Stimulated activated CD8-positive, alpha-beta memory T cell treated with anti-CD3 and anti-CD28 coated beads, Interleukin-4, amount 100 ng/mL, for 4 hours (primary cell): ENCODE measurements around the gene TREH.
"Not testable (repeated sequence)": the region's sequence is repeated elsewhere in the genome, so short reads cannot be mapped to it uniquely, and the experiment has no call there.

Source experiments
- DNase-seq, 2 donors: peaks; one replicate each; pipeline ENCODE4 v3.0.0-alpha.2; 2020; ENCODE audit warnings: low read depth in 2 of 2, low spot score in 1 of 2

Gene TREH, protein sequence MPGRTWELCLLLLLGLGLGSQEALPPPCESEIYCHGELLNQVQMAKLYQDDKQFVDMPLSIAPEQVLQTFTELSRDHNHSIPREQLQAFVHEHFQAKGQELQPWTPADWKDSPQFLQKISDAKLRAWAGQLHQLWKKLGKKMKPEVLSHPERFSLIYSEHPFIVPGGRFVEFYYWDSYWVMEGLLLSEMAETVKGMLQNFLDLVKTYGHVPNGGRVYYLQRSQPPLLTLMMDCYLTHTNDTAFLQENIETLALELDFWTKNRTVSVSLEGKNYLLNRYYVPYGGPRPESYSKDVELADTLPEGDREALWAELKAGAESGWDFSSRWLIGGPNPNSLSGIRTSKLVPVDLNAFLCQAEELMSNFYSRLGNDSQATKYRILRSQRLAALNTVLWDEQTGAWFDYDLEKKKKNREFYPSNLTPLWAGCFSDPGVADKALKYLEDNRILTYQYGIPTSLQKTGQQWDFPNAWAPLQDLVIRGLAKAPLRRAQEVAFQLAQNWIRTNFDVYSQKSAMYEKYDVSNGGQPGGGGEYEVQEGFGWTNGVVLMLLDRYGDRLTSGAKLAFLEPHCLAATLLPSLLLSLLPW

GRCh38 chr11:118679483-118679882, at the start of gene TREH:
TSS of gene TREH (minus strand) at chr11:118679650. CDS start at chr11:118679627, 23 bp downstream.
- no peak for DNase-seq

DNA sequence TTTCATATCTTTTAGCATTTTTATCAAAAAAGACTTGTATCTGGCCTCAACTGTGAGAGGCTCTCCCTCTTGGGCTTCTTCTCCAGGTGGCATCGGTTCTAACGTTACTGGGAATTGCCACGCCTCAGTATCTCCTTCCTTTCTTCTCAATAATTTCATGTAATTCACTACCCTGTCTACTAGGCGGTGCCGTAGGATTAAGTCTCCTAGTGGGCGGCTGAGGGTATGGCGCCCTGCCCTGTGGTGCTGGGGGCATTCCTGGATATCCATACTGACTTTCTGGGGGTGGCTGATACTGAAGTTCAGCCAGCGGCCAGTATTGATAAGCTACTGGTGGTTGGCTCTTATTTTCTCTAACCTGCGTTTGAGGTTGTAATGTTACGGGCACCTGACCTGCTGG, 48.7 kb upstream of the TREH start:
- not testable (repeated sequence) for DNase-seq

- not testable (repeated sequence) for DNase-seq
Observed at GRCh38 chr11:118727721-118728066, 48.2 kb upstream of the TREH start.

DNA sequence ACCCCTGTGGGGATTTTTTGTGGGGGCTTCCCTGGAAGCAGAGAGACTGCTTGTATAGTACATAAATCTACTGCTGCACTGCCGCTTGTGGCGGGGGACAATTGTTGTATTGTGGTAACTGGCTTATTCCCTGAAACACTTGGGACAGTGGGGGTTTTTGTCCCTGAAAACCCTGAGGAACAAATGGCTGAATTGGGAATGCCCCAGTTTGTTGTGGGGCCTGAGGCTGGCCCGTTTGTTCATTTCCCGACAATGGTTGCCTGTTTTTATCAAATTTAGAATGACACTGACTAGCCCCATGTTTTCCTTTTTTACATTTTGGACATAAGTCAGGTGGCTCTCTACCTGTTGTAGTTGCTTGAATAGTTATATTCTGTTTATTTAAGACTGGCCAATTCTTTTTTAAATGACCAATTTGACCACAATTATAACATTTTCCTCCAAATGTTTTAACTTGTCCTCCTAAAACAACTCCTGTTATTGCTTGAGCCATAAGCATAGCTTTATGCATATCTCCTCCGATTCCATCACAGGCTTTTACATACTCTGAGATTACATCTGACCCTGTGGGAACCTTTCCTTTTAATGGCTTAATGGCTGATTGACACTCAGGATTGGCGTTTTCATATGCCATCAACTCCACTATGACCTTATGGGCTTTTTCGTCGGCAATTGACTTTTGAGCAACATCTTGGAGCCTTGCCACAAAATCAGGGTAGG, 47.7 kb upstream of the TREH start:
- not testable (repeated sequence) for DNase-seq

- DNase-seq: not testable (repeated sequence)
Observed at GRCh38 chr11:118721478-118722015, 42.1 kb upstream of the TREH start.

GRCh38 chr11:118720740-118721139, 41.3 kb upstream of the TREH start:
- not testable (repeated sequence) for DNase-seq

DNA sequence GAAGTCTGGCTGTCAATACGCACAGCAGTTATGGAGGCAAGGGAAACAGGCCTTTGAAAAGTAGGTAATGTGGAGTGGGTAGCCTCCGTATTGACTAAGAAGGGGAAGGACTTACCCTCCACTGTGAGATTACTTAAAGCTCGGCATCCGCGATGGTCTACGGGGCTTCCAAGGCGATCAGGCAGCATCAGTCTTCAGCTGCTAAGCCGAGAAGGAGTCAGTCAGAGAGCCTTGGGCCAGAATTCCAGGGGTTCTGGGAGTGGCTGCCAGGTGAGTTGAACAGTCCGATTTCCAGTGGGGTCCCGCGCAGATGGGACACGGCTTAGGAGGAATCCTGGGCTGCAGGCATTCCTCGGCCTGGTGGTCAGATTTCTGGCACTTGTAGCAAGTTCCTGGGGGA, 40.6 kb upstream of the TREH start:
- not testable (repeated sequence) for DNase-seq

DNA sequence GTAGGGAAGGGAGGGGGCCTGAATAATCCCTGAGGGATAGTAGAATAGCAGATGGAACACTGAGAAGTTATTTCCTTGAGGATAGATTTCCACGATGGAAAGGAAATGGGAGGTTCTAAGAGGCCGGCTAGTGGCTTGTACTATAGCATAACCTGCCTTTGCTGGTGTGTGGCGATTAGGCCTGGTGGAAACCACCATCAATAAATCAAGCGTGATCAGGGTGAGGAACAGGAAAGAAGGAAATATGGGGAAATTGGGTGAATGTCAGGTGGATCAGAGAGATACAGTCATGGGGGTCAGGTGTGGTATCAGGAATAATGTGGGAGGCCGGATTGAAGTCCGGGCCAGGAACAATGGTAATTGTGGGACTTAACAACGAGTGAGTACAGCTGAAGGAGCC, 39.1 kb upstream of the TREH start:
- DNase-seq: not testable (repeated sequence)

DNA sequence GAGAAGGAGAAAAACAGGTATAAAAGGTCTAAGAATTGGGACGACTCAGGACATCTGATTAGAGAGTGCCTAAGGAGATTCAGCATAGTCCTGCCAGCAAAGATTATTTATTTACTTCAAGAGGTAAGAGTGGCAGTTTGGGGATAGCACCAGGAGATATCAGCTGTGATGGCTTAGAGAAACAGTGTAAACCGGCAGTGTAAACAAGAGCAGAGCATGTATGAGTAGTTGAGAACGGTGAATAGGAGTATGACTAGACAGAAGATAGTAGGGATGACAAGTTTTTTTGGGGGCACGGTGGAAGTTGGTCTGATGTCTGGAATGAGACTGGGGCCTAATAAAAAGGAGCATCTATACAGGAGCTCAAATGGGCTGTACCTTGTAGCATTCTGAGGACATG, 38.3 kb upstream of the TREH start:
- DNase-seq: not testable (repeated sequence)

GRCh38 chr11:118717221-118717620, 37.8 kb upstream of the TREH start:
- not testable (repeated sequence) for DNase-seq

DNA sequence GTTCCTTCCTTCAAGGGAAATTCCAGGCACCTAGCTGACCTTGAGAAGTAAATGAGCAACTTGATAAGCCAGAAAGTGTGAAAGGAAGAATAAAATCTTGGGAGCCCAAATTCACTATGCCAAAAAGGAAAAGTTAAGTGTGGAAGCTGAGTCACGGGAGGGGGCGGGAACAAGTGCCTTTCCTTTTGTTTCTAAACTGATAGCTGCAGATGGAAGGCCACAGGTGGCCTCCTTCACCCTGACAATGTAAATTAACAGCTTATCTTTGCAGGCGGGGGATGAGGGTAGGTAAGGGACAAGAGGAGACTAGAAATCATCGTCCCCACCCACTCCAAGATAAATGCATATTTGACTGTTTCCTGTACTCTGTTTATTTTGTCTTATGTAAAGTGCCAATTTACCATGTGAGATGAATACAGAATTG, 36.4 kb upstream of the TREH start:
- no peak for DNase-seq

DNA sequence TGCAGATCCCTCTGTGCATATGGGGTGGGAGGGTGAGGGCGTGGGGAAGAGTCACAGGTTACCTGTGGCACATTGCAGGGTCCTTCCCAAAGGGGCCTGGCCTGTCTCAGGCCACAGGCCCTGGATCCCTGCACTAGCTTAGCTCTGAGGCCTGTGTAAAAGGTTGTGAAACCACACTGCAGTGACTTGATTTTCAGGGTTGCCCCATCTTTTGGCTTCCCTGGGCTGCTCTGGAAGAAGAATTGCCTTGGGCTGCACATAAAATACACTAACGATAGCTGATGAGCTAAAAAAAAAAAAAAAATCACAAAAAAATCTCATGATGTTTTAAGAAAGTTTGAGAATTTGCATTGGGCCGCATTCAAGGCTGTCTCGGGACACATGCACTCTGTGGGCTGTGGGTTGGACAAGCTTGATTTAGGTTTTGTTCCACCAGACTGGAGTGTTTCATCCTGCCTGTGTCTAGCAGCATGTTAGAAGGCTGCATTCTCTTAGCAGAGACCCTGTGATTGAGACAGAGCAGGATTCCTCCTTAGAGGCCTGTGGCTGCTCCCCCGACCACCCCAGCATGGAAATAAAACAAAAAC, 35.9 kb upstream of the TREH start:
- DNase-seq: no peak

DNA sequence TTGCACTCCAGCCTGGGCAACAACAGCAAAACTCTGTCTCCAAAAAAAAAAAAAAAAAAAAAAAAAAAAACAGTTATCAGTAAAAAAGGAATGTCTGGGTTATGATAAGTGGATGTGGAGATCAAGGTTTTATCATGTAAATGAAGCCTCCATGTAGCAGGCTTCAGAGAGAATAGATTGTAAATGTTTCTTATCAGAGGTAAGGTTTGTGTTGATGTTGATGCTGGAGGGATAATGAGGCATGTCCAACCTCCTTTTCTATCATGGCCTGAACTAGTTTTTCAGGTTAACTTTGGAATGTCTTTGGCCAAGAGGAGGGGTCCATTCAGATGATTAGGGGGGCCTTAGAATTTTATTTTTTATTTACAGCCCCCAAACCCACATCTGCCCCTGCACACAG, 35.4 kb upstream of the TREH start:
- no peak for DNase-seq

GRCh38 chr11:118714416-118714815, 35.0 kb upstream of the TREH start:
- not testable (repeated sequence) for DNase-seq

DNA sequence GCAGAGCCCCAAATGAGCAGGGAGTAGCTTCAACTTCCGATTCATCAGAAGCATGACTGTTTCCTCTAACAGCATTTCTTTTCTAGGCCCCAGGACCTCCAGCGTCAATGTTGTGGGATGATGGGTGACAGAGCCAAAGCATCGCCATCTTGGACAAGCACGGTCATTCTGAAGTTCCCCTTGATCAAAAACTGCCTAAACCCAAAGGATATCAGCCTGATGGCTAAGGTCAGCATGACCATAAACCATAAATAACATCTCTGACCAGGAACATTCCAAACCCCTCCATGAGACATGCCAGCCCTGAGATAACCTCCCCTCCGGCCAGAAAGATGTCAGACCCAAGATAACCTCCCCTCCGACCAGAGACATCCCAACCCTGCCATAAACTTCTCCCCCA, 28.8 kb upstream of the TREH start:
- no peak for DNase-seq

GRCh38 chr11:118706546-118706825, 27.0 kb upstream of the TREH start:
- DNase-seq: no peak

DNA sequence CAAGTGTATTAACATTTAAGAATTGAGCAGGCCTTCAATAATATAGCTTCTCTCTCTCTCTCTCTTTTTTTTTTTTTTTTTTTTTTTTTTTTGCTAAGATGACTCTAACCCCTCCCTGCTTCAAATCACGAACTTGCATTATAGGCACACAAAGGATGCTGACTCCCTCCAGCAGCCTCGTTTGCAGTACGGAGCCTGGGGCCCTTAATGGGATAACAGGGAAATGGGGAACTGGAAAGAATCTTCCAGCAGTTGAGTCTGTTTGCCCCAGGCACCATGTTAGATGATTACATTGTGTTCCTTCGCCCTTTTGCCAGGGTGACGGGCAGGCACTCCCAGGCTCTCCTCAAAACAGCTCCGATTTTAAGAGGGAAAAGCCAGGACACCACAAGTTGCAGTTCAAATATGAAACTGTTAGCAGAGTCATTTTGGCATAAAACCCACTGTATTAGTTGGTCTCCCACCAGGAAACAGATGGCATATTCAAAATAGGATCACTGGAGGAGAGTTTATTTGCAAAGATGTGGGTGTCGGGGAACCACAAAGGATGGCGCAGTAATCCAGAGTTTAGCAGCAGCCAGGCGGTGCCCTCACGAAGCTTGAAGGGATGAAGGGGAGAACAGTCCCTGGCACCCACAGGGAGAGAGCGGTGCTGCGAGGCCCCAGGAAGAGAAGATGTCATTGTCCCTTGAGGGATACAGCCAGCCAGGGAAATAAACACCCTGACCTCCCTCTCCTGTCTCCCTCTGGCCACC, 26.5 kb upstream of the TREH start:
- DNase-seq: no peak

DNA sequence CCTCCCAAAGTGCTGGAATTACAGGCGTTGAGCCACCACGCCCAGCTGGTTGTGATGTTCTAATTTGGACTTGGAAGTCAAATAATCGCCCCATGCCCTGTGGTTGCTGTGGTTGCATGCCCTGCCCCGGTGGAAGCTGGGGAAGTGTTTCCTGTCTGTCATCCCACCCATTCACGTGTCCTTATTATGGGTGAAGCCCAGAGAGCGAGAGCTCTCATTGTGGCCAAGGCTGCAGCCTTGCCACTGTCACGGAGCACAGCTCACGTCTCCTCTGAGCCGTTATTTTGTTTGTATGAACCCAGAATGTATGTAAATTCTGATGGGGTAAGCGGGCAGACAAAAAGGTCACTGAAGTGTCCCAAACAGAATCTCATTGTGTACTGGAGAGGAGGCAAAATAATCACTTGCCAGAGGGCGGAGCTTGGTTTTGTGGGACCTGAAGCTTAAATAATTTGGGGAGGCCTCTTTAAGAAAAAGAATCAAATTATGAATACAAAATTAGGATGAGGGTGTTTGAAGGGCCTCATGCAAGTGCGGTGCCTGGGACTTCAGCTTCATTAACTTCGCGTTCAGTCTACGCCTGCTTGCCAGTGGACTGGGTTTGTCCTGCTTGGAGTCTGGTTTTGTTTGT, 25.8 kb upstream of the TREH start:
- no peak for DNase-seq

DNA sequence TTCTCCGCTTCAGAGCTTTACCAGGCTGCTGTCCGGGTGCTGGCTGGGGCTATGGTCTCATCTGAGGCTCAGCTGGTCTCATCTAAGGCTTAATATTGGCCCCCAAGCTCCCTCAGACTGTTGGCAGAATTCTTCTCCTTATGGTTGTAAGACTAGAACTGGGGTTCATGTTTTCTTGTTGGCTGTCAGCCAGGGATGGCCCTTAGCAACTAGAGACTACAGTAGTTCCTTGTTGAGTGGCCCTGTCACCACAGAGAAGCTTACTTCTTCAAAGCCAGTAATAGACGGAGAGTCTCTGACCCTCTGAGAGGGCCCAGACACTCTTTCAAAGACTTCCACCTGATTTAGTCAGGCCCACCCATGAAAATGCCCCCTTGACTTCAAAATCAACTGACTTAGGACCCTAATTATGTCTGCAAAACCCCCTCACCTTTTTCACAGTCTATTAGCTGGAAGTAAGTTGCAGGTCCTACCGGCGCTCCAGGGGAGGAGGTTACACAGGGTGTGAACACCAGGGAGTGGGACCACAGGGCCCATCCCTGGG, 24.2 kb upstream of the TREH start:
- DNase-seq: no peak

GRCh38 chr11:118699506-118700220, 20.2 kb upstream of the TREH start:
- DNase-seq: peak in 1 of 2 donors; percentile 25
